GM19328 (cell line): ENCODE results near the gene FAM229A.

Experiments used
- ATAC-seq: cut with Tn5 transposase; IDR thresholded peaks from one replicate; pipeline ENCODE4 v1.9.1; 2021; ENCODE audit warnings: mild to moderate bottlenecking, moderate library complexity; ENCODE audit not compliant: unreplicated experiment

The FAM229A gene

GRCh38 chr1:32350785-32351398 is 11.4 kb downstream of the FAM229A start:
- ATAC-seq: peak; percentile 41

- no peak for ATAC-seq
These were observed 13.0 kb downstream of the FAM229A start for GRCh38 chr1:32349211-32349708.

GRCh38 chr1:32346532-32347157 is 15.6 kb downstream of the FAM229A start:
- no peak for ATAC-seq

GRCh38 chr1:32345289-32345827 is 16.9 kb downstream of the FAM229A start:
- ATAC-seq: no peak

GRCh38 chr1:32342704-32343103 is 19.6 kb downstream of the FAM229A start:
- no peak for ATAC-seq

GRCh38 chr1:32341971-32342370 is 20.3 kb downstream of the FAM229A start:
- no peak for ATAC-seq

- no peak for ATAC-seq
These were observed 21.0 kb downstream of the FAM229A start for GRCh38 chr1:32341186-32341757.

GRCh38 chr1:32339363-32339978 is 22.8 kb downstream of the FAM229A start:
- ATAC-seq: no peak

GRCh38 chr1:32338637-32339145 is 23.6 kb downstream of the FAM229A start:
- ATAC-seq: no peak

GRCh38 chr1:32337855-32338636 is 24.2 kb downstream of the FAM229A start:
- ATAC-seq: no peak

- ATAC-seq: no peak
These were observed 25.2 kb downstream of the FAM229A start for GRCh38 chr1:32336963-32337675.

GRCh38 chr1:32336591-32336932 is 25.7 kb downstream of the FAM229A start:
- ATAC-seq: no peak

GRCh38 chr1:32335790-32336590 is 26.3 kb downstream of the FAM229A start, which contains the start of gene MARCKSL1:
Gene MARCKSL1 (minus strand): TSS chr1:32336233. CDS start chr1:32336033, 200 bp downstream.
- peak; percentile 51 for ATAC-seq

GRCh38 chr1:32335535-32335789 is 26.8 kb downstream of the FAM229A start:
- no peak for ATAC-seq

- ATAC-seq: no peak
These were observed 27.3 kb downstream of the FAM229A start for GRCh38 chr1:32334864-32335534.

GRCh38 chr1:32334274-32334861 is 27.9 kb downstream of the FAM229A start:
- ATAC-seq: no peak

GRCh38 chr1:32333251-32333963 is 28.9 kb downstream of the FAM229A start:
- no peak for ATAC-seq
